Fibroblast of the aortic adventitia (primary cell): ENCODE measurements around the gene SDK2. TPM values are rescaled to one million over a fixed set of nuclear protein-coding genes. Genes with fewer than 3 reads are reported as not detected.

Experiments
- DNase-seq: peaks from one replicate; pipeline ENCODE4 v3.0.0-alpha.2; 2010; ENCODE audit warnings: low read depth
- H3K4me3 ChIP-seq: 2 replicates; pipeline ENCODE4 v1.5.1; 2011; ENCODE audit warnings: low read depth, mild to moderate bottlenecking, control low read depth, low read length, moderate library complexity
- total RNA-seq: library from RNA; depleted of rRNA; stranded (reverse); fragments of >200 nt; gene quantifications from 2 replicates; pipeline ENCODE4 v1.2.3, GENCODE V29; 2012; ENCODE audit warnings: low replicate concordance
- TF ChIP-seq, protein P1 (sequence below): IDR thresholded peaks from 2 replicates; pipeline ENCODE4 v1.5.1; 2011; ENCODE audit warnings: mild to moderate bottlenecking, low read length, control low read depth, inconsistent platforms; ENCODE audit not compliant: insufficient read depth

The SDK2 gene
- total RNA-seq, 1 donor = not detected

DNA sequence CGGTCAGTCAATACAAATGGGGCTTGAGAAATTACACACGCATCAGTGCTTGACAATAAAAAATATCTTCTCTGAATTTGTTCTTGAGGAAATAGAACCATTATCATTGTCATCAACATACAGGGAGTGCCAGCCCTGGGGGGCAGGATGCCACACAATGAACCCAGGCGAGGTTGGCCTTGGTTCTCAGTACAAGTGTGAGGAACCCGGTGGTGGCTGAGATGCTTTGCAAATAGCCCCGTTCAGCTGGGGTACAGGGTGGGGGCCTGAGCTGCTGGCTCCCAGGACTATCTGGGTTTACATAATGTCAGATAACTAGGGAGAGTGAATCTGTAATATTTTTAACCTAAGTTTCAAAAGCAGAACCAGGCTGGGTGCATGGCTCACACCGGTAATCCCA is 219.7 kb downstream of the SDK2 start:
- TF ChIP-seq, protein P1, sequence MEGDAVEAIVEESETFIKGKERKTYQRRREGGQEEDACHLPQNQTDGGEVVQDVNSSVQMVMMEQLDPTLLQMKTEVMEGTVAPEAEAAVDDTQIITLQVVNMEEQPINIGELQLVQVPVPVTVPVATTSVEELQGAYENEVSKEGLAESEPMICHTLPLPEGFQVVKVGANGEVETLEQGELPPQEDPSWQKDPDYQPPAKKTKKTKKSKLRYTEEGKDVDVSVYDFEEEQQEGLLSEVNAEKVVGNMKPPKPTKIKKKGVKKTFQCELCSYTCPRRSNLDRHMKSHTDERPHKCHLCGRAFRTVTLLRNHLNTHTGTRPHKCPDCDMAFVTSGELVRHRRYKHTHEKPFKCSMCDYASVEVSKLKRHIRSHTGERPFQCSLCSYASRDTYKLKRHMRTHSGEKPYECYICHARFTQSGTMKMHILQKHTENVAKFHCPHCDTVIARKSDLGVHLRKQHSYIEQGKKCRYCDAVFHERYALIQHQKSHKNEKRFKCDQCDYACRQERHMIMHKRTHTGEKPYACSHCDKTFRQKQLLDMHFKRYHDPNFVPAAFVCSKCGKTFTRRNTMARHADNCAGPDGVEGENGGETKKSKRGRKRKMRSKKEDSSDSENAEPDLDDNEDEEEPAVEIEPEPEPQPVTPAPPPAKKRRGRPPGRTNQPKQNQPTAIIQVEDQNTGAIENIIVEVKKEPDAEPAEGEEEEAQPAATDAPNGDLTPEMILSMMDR = no peak
- DNase-seq = no peak
- H3K4me3 ChIP-seq = no peak overlapping the region

DNA sequence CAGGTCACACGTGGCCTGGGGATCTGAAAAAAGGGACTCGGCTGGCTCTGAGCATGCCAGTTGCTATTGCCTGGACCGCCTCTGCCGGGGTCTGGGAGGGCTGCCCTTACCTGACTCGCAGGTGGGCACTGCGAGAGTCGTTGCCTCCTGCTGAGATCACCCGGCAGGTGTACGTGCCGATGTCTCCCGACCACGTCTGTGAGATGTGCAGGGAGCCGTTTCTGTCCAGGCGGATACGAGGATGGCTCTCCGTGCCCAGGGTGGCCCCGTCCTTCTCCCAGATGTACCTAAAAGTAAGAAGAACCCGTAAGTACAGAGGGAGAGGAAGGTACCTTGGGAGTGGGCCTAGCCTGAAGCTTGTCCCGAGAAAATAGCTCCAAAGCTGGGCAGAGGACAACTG is 220.4 kb downstream of the SDK2 start:
- no peak for DNase-seq

DNA sequence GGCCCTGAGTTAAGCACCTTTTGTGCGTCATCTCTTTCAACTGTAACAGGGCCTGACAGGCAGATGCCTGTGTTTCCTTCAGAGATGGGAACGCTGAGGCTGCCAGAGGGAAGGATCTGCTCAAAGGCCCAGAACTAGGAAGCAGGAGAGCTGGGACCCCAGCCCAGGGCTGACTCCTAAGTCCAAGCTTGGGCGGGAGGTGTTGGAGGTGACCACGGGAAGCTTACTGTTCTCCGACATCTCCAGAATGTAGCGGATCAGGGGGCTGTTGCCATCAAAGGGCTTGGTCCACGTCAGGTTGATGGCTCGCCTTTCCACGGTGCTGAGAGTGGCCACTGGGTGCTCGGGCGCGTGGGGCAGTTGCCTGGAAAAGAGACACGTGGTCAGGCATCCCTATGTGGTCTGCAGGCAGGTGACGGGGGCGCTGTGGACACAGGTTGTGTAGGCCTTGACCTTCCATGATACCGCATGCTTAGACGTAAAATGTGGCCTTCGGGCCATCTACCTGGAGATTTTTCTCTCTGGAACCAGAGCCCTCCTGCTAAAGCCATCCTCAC is 221.0 kb downstream of the SDK2 start:
- TF ChIP-seq, protein P1 = no peak
- no peak overlapping the region for H3K4me3 ChIP-seq
- DNase-seq = no peak

More for the DNA sequence above, 220.4 kb downstream of the SDK2 start:
- TF ChIP-seq, protein P1 = no peak
- H3K4me3 ChIP-seq = no peak overlapping the region

DNA sequence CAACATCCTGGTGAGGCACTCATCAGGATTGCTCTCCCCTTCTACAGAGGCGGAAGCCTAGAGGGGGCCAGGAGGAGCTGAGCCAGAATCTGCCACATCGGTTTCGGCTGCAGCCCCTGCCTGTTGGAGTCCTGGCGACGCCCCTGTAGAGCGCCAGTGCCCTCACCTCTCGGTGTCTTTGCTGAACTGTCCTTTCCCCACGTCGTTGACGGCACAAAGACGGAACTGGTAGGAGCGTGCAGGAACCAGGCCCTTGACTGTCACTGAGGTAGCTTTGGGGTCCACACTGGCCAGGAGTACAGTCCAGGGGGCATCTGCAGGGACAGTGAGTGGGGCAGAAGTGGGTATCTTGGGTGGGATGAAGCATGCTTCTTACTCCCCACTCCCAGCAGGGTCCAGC is 222.1 kb downstream of the SDK2 start:
- DNase-seq = no peak
- no peak overlapping the region for H3K4me3 ChIP-seq
- TF ChIP-seq, protein P1 = no peak

DNA sequence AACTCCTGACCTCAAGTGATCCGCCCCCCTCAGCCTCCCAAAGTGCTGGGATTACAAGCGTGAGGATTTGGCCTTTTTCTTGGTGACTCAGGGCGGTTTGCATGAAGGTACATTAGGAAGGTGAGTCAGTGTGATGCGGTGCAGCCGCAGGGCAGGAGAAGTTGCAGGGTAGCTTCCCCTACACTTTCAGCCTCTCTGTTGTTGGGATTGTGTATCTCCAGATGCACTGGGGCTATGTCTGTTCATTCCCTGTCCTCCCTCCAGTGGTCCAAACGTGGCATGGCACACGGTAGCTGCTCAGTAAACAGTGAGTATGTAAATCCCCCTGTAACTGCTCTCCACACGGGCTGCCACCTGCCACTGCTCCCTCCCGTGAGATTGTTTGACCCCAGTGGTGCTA is 223.3 kb downstream of the SDK2 start:
- TF ChIP-seq, protein P1 = peak; percentile 19
- no peak overlapping the region for H3K4me3 ChIP-seq
- no peak for DNase-seq

DNA sequence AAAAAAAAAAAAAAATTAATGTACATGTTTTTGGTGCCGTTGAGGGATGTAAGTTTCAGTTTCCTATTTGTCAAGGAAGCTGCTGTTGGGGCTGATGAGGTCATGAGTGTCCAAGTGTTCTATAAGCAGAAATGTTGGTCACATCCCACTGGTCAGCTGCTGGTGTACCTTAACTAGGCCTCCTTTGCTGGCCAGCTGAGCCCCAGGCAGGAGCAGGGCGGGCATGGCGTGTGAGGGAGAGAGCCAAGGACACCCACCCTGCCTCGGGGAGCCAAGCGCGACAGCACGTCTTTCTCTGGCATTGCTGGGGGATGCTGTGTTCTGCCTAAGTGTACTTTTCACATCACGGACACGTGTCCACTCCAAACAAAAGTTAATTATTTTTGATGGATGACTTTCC is 224.4 kb downstream of the SDK2 start:
- DNase-seq = no peak
- TF ChIP-seq, protein P1 = no peak

DNA sequence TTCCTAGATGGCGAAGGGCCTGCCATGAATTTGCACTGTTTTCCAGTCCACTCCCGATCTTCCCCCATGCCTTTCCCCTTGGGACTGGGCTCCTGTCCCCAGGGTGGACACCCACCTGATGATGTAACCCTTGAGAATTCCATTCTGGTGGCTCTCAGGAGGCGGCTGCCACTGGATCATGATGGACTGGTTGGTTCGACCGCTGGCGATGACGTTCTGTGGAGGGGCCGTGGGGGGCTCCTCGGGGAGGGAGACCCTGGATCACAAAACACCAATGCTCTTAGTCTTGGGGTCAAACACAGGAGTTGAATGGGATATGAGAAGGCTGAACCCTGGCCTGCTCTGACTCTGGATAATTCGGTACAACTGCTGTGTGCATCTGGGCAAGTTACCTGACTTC is 225.2 kb downstream of the SDK2 start:
- TF ChIP-seq, protein P1 = no peak
- DNase-seq = no peak
- H3K4me3 ChIP-seq = no peak overlapping the region

More for the DNA sequence above, 224.4 kb downstream of the SDK2 start:
- no peak overlapping the region for H3K4me3 ChIP-seq
